Activated CD4-positive, alpha-beta T cell treated with anti-CD3 and anti-CD28 coated beads for 36 hours (primary cell): ENCODE results near the gene SCNN1A. TPM values are rescaled to one million over a fixed set of nuclear protein-coding genes. Genes with fewer than 3 reads are reported as not detected.

ENCODE experiments used
- ATAC-seq: fragments of 200-7000 bp; cut with Tn5 transposase; one replicate; pipeline ENCODE4 v1.10.0; 2021; ENCODE audit warnings: mild to moderate bottlenecking, moderate library complexity
- CTCF ChIA-PET: fragments of 350-600 bp; sonication (Branson Sonifier 250); formaldehyde crosslinking; loops from one replicate; lab custom pipeline; 2021; ENCODE audit warnings: antibody characterized with exemption; lab: Charles Lee
- POLR2A ChIA-PET: fragments of 350-600 bp; sonication (Branson Sonifier 250); formaldehyde crosslinking; loops from one replicate; lab custom pipeline; 2021; ENCODE audit warnings: antibody characterized with exemption, inconsistent platforms; lab: Charles Lee
- DNase-seq: peaks from one replicate; pipeline ENCODE4 v3.0.0-alpha.2; 2020
- H3K27ac Mint-ChIP-seq: one replicate; pipeline ENCODE4 v1.8.0; 2021; ENCODE audit warnings: mixed read lengths
- H3K27me3 Mint-ChIP-seq: one replicate; pipeline ENCODE4 v1.8.0; 2021; ENCODE audit warnings: mixed read lengths
- H3K36me3 Mint-ChIP-seq: one replicate; pipeline ENCODE4 v1.8.0; 2021; ENCODE audit warnings: low read depth, mixed read lengths
- H3K4me1 Mint-ChIP-seq: one replicate; pipeline ENCODE4 v1.8.0; 2021; ENCODE audit warnings: mixed read lengths
- H3K4me3 Mint-ChIP-seq: one replicate; pipeline ENCODE4 v1.8.0; 2021; ENCODE audit warnings: mild to moderate bottlenecking, moderate library complexity, mixed read lengths
- H3K9me3 Mint-ChIP-seq: one replicate; pipeline ENCODE4 v1.8.0; 2021; ENCODE audit warnings: low read depth, mixed read lengths
- intact Hi-C, 2 experiments: fragments of 100-400 bp; cut with DNase I in 1 of 2; cut with micrococcal nuclease in 1 of 2; formaldehyde crosslinking; loops; one replicate each; pipeline versions ENCODE4 v1.14.2 to v1.15.1; 2022 to 2024; cut with DNase I, micrococcal nuclease
- total RNA-seq, 2 experiments: library from RNA; stranded (reverse); gene quantifications; one replicate each; pipeline ENCODE4 v1.2.3, GENCODE V29; 2021

Gene SCNN1A
- under 1 TPM in 1 of 2 experiments, not detected in 1; 0.05 TPM for total RNA-seq

- Mint-ChIP-seq H3K36me3 (no peaks in the 10 kb centered on the region), H3K27me3 (no peaks in the 10 kb centered on the region), H3K27ac (peak within 1 kb of the TSS; percentile 75), H3K4me1 (peaks cover 31% of the 10 kb centered on the region), H3K4me3 (no peak within 1 kb of the TSS), H3K9me3 (no peaks in the 10 kb centered on the region)
- ATAC-seq (no peak), DNase-seq (no peak)
- intact Hi-C loops, result no loop called here
- ChIA-PET POLR2A (interaction anchor here (0.6 kb wide), 1 partner anchor 483 kb away, joined by 10 read pairs; no protein-coding TSS in a partner anchor), CTCF (interaction anchor here (0.6 to 1.2 kb wide), 3 partner anchors 10 to 51 kb away, joined by 3 to 4 read pairs (median 3); no protein-coding TSS in a partner anchor)
Measured at GRCh38 chr12:6375269-6376078, at the start of gene SCNN1A. SCNN1A (minus strand) TSS chr12:6375563; CDS start chr12:6374783, 780 bp downstream.

DNA sequence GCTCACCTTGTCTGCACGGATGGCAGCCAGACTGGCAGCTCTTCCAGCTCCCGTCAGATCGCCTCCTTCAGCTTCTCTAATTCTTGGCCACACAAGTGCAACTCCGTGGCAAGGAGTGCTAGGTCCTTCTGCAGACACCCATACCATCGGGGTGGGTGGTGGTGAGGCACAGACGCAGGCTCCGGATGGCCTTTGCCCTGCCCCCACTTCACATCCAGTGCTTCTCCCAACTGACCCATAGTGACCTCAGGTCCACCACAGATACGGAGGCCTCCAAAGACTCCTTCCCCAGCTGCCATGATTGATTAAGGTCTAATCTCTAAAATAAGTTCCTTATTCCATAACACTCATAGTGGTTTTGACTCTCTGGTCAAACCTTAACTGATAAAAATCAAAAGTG is 49.5 kb upstream of the SCNN1A start:
- ChIA-PET POLR2A (interaction anchor here (0.8 to 3.4 kb wide), 8 partner anchors 21 to 110 kb away, joined by 3 to 10 read pairs (median 4); partner anchors contain the start of genes TAPBPL and VAMP1), CTCF (interaction anchor here (0.8 to 7.8 kb wide), 17 partner anchors 10 to 283 kb away, joined by 3 to 200 read pairs (median 6); partner anchors contain the start of genes CD27, GAPDH, MRPL51 and TAPBPL)
- H3K27me3 Mint-ChIP-seq, result no peaks in the 10 kb centered on the region
- H3K36me3 Mint-ChIP-seq, result no peaks in the 10 kb centered on the region
- peak overlapping the region; percentile 61 for H3K27ac Mint-ChIP-seq
- DNase-seq (no peak), ATAC-seq (no peak)
- H3K9me3 Mint-ChIP-seq, result no peaks in the 10 kb centered on the region
- H3K4me3 Mint-ChIP-seq, result no peak overlapping the region
- H3K4me1 Mint-ChIP-seq, result peaks cover 55% of the 10 kb centered on the region
- intact Hi-C loops, result loop anchor here (5.0 kb wide), 1 partner anchor 103 kb away; no protein-coding TSS in a partner anchor

GRCh38 chr12:6424008-6424347 is 48.6 kb upstream of the SCNN1A start:
- no peak for DNase-seq
- CTCF ChIA-PET, result interaction anchor here (0.6 to 7.8 kb wide), 21 partner anchors 11 to 357 kb away, joined by 3 to 200 read pairs (median 6); partner anchors contain the start of genes CD27, GAPDH, MRPL51 and TAPBPL
- intact Hi-C loops, result loop anchor here (5.0 kb wide), 1 partner anchor 102 kb away; no protein-coding TSS in a partner anchor
- Mint-ChIP-seq H3K27ac (peak overlapping the region; percentile 87), H3K4me3 (peak overlapping the region; percentile 39), H3K9me3 (no peaks in the 10 kb centered on the region), H3K4me1 (peaks cover 49% of the 10 kb centered on the region), H3K27me3 (no peaks in the 10 kb centered on the region), H3K36me3 (no peaks in the 10 kb centered on the region)
- no peak for ATAC-seq
- POLR2A ChIA-PET, result interaction anchor here (0.9 to 1.6 kb wide), 5 partner anchors 22 to 111 kb away, joined by 3 to 12 read pairs (median 4); partner anchors contain the start of gene VAMP1

GRCh38 chr12:6423267-6424007 is 48.1 kb upstream of the SCNN1A start:
- DNase-seq (peak; percentile 86), ATAC-seq (peak; percentile 62)
- CTCF ChIA-PET, result interaction anchor here (0.6 to 7.8 kb wide), 25 partner anchors 11 to 595 kb away, joined by 3 to 200 read pairs (median 5); partner anchors contain the start of genes CD27, GAPDH, LPCAT3 and MRPL51
- intact Hi-C loops, result loop anchor here (1.0 to 5.0 kb wide), 9 partner anchors 38 to 133 kb away; partner anchors contain the start of genes IFFO1 (in 2 of the 2), MRPL51 (in 1 of the 2) and NCAPD2 (in 1 of the 2)
- Mint-ChIP-seq H3K9me3 (no peaks in the 10 kb centered on the region), H3K4me3 (peak overlapping the region; percentile 39), H3K36me3 (no peaks in the 10 kb centered on the region), H3K4me1 (peaks cover 47% of the 10 kb centered on the region), H3K27me3 (no peaks in the 10 kb centered on the region), H3K27ac (peak overlapping the region; percentile 87)
- POLR2A ChIA-PET, result interaction anchor here (0.9 to 1.6 kb wide), 5 partner anchors 23 to 112 kb away, joined by 3 to 12 read pairs (median 4); partner anchors contain the start of gene VAMP1

GRCh38 chr12:6420364-6420763 is 45.0 kb upstream of the SCNN1A start:
- Mint-ChIP-seq H3K4me1 (peaks cover 26% of the 10 kb centered on the region), H3K27ac (no peak overlapping the region), H3K9me3 (no peaks in the 10 kb centered on the region), H3K36me3 (no peaks in the 10 kb centered on the region), H3K4me3 (no peak overlapping the region), H3K27me3 (no peaks in the 10 kb centered on the region)
- ChIA-PET POLR2A (no interaction called here), CTCF (no interaction called here)
- DNase-seq (no peak), ATAC-seq (no peak)
- intact Hi-C loops, result loop anchor here (5.0 kb wide), 1 partner anchor 98 kb away; no protein-coding TSS in a partner anchor

DNA sequence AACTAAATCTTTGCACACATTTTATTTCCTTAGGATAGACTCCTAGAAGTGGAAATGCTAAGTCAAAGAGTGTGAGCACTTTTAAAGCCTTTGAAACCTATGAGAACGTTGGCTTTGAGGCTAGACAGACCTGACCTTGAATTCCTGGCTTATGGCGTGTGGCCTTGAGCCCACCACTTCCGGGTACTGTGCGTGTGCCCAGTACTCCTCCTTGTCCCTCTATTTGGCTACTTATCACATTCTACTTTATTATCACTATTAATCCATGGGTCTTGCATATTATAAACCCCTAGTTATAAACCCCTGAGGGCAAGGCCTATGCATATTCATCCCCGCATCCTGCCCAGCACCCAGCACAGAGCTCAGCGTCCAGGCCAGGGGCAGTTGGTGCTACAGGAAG is 43.4 kb upstream of the SCNN1A start:
- no peaks in the 10 kb centered on the region for H3K9me3 Mint-ChIP-seq
- ChIA-PET POLR2A (interaction anchor here (0.6 kb wide), 1 partner anchor 94 kb away, joined by 3 read pairs; no protein-coding TSS in a partner anchor), CTCF (interaction anchor here (0.8 to 1.9 kb wide), 3 partner anchors 47 to 169 kb away, joined by 3 to 6 read pairs (median 4); no protein-coding TSS in a partner anchor)
- H3K4me3 Mint-ChIP-seq, result no peak overlapping the region
- H3K4me1 Mint-ChIP-seq, result peaks cover 16% of the 10 kb centered on the region
- ATAC-seq (no peak), DNase-seq (no peak)
- H3K27me3 Mint-ChIP-seq, result no peaks in the 10 kb centered on the region
- H3K27ac Mint-ChIP-seq, result no peak overlapping the region
- no peaks in the 10 kb centered on the region for H3K36me3 Mint-ChIP-seq
- intact Hi-C loops, result no loop called here

- POLR2A ChIA-PET, result no interaction called here
- Mint-ChIP-seq H3K4me3 (no peak overlapping the region), H3K27me3 (no peaks in the 10 kb centered on the region), H3K27ac (no peak overlapping the region), H3K36me3 (no peaks in the 10 kb centered on the region), H3K4me1 (peaks cover 10% of the 10 kb centered on the region), H3K9me3 (no peaks in the 10 kb centered on the region)
- intact Hi-C loops, result no loop called here
- peak; percentile 63 for ATAC-seq
- peak; percentile 33 for DNase-seq
- CTCF ChIA-PET, result no interaction called here
Measured at GRCh38 chr12:6416596-6416995, 41.2 kb upstream of the SCNN1A start.

GRCh38 chr12:6407236-6407954 is 32.0 kb upstream of the SCNN1A start:
- no peak overlapping the region for H3K4me3 Mint-ChIP-seq
- no peak overlapping the region for H3K27ac Mint-ChIP-seq
- H3K9me3 Mint-ChIP-seq, result no peaks in the 10 kb centered on the region
- H3K4me1 Mint-ChIP-seq, result peaks cover 5% of the 10 kb centered on the region
- ChIA-PET POLR2A (interaction anchor here (0.7 kb wide), 1 partner anchor 10 kb away, joined by 4 read pairs; no protein-coding TSS in a partner anchor), CTCF (no interaction called here)
- intact Hi-C loops, result no loop called here
- DNase-seq (no peak), ATAC-seq (no peak)
- H3K36me3 Mint-ChIP-seq, result no peaks in the 10 kb centered on the region
- no peaks in the 10 kb centered on the region for H3K27me3 Mint-ChIP-seq

- ATAC-seq (no peak), DNase-seq (no peak)
- intact Hi-C loops, result no loop called here
- CTCF ChIA-PET, result no interaction called here
- Mint-ChIP-seq H3K27me3 (no peaks in the 10 kb centered on the region), H3K9me3 (no peaks in the 10 kb centered on the region), H3K4me1 (peaks cover 5% of the 10 kb centered on the region), H3K27ac (no peak overlapping the region), H3K4me3 (no peak overlapping the region), H3K36me3 (no peaks in the 10 kb centered on the region)
- POLR2A ChIA-PET, result interaction anchor here (0.7 kb wide), 1 partner anchor 80 kb away, joined by 8 read pairs; no protein-coding TSS in a partner anchor
Measured at GRCh38 chr12:6405963-6406362, 30.6 kb upstream of the SCNN1A start.

GRCh38 chr12:6404390-6404789 is 29.0 kb upstream of the SCNN1A start:
- no peaks in the 10 kb centered on the region for H3K27me3 Mint-ChIP-seq
- ATAC-seq (no peak), DNase-seq (no peak)
- no peaks in the 10 kb centered on the region for H3K9me3 Mint-ChIP-seq
- no peaks in the 10 kb centered on the region for H3K36me3 Mint-ChIP-seq
- H3K4me3 Mint-ChIP-seq, result no peak overlapping the region
- ChIA-PET CTCF (no interaction called here), POLR2A (no interaction called here)
- H3K4me1 Mint-ChIP-seq, result peaks cover 5% of the 10 kb centered on the region
- no peak overlapping the region for H3K27ac Mint-ChIP-seq
- intact Hi-C loops, result no loop called here
